ENCODE measurements around the gene VPS33B. TPM values are rescaled to one million over a fixed set of nuclear protein-coding genes. Genes with fewer than 3 reads are reported as not detected.

VPS33B gene
- polyA plus RNA-seq, 1 experiment, result 15.5 TPM

DNA sequence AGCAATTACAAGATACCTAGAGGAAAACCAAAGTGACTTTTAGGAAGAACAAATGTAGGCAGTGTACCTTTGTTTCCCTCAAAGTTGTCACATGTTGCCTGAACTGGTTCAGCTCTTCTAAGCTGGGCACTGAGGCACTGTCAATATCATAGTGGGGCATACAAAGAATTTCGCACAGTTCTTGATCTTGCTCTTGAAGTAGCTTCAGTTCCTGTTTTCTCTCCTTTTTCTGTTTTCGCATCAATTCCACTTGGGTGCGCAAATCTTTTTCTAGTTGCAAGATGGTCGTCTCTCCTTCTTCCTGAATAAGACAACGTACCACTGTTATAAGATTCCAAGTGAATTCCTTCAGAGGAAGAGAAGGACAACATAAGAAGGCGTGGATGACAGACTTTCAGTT, 40.7 kb downstream of the VPS33B start:
- ChIA-PET POLR2A (no interaction called here), CTCF (interaction anchor here (8.5 kb wide), 1 partner anchor 25 kb away, joined by 84 read pairs; the partner anchor contains the start of gene RCCD1)
- no peaks in the 10 kb centered on the region for H3K36me3 ChIP-seq (ENCODE audit: control insufficient read depth, insufficient read depth, low read length)
- H3K4me3 ChIP-seq (ENCODE audit: low read depth, low read length), result no peak overlapping the region
- H3K27me3 ChIP-seq (ENCODE audit: control insufficient read depth, insufficient read depth, low read length), result no peaks in the 10 kb centered on the region
- TF ChIP-seq, protein P1, sequence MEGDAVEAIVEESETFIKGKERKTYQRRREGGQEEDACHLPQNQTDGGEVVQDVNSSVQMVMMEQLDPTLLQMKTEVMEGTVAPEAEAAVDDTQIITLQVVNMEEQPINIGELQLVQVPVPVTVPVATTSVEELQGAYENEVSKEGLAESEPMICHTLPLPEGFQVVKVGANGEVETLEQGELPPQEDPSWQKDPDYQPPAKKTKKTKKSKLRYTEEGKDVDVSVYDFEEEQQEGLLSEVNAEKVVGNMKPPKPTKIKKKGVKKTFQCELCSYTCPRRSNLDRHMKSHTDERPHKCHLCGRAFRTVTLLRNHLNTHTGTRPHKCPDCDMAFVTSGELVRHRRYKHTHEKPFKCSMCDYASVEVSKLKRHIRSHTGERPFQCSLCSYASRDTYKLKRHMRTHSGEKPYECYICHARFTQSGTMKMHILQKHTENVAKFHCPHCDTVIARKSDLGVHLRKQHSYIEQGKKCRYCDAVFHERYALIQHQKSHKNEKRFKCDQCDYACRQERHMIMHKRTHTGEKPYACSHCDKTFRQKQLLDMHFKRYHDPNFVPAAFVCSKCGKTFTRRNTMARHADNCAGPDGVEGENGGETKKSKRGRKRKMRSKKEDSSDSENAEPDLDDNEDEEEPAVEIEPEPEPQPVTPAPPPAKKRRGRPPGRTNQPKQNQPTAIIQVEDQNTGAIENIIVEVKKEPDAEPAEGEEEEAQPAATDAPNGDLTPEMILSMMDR (IDR thresholded peaks at IDR 0.05; ENCODE audit: insufficient read depth, low read depth, low read length), result no peak
- no peak for DNase-seq (ENCODE audit: low read depth)

DNA sequence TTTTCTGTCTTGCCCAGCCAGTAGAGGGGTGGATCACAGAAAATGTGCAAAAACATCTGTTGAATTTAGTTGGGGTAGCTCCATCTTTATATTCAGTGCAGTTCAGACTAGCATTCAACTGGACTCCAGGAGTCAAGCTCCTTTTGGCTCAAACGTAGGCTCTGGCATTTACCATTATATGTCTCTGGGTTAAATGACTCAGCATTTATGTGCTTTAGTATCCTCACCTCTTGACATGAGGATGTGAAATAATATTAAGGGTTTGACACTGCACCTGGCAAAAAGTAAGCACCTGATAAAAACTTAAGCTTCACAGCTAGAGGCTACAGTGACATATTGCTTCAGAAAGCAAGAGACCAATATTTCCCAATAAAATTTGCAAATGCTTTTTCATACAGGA, 42.8 kb downstream of the VPS33B start:
- Histone ChIP-seq H3K36me3 (ENCODE audit: control insufficient read depth, insufficient read depth, low read length) (no peaks in the 10 kb centered on the region), H3K4me3 (ENCODE audit: low read depth, low read length) (no peak overlapping the region), H3K27me3 (ENCODE audit: control insufficient read depth, insufficient read depth, low read length) (no peaks in the 10 kb centered on the region)
- no peak for DNase-seq (ENCODE audit: low read depth)
- ChIA-PET CTCF (interaction anchor here (0.8 to 4.2 kb wide), 4 partner anchors 19 to 48 kb away, joined by 3 to 25 read pairs (median 6); partner anchors contain the start of gene UNC45A), POLR2A (no interaction called here)
- TF ChIP-seq, protein P1 (IDR thresholded peaks at IDR 0.05; ENCODE audit: insufficient read depth, low read depth, low read length), result no peak

DNA sequence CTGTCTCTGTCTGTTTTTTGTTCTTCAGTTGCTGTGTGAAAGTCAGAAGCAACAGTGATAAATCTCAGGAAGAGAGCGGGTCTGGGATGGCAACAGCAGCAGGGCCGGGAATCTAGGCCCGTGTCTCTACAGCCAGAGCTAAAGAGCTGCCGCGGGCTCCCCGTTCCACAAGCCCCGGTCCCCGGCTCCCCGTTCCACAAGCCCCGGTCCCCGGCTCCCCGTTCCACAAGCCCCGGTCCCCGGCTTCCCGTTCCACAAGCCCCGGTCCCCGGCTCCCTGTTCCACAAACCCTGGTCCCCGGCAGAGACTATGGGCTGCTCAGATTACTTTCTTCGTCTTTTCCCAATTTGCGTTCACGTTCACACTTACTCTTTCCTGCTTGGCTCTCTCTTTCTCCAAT, 48.2 kb downstream of the VPS33B start:
- ChIA-PET CTCF (no interaction called here), POLR2A (no interaction called here)
- Histone ChIP-seq H3K4me3 (ENCODE audit: low read depth, low read length) (no peak overlapping the region), H3K36me3 (ENCODE audit: control insufficient read depth, insufficient read depth, low read length) (peaks cover 2% of the 10 kb centered on the region), H3K27me3 (ENCODE audit: control insufficient read depth, insufficient read depth, low read length) (no peaks in the 10 kb centered on the region)
- TF ChIP-seq, protein P1 (IDR thresholded peaks at IDR 0.05; ENCODE audit: insufficient read depth, low read depth, low read length), result no peak
- DNase-seq (ENCODE audit: low read depth), result no peak

DNA sequence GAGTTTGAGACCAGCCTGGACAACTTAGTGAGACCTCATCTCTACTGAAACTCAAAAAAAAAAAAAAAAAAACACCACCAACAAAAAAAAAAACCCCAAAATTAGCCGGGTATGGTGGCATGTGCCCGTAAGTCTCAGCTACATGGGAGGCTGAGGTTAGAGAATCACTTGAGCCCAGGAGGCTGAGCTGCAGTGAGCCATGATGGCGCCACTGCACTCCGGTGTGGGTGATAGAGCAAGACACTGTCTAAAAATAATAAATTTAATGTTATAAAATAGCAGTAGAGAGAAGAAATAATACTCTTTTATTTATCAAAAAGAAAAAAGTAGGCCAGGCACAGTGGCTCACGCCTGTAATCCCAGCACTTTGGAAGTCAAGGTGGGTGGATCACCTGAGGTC, 50.3 kb downstream of the VPS33B start:
- ChIA-PET CTCF (interaction anchor here (1.0 kb wide), 1 partner anchor 15 kb away, joined by 9 read pairs; no protein-coding TSS in a partner anchor), POLR2A (no interaction called here)
- DNase-seq (ENCODE audit: low read depth), result no peak
- H3K36me3 ChIP-seq (ENCODE audit: control insufficient read depth, insufficient read depth, low read length), result peaks cover 2% of the 10 kb centered on the region
- TF ChIP-seq, protein P1 (IDR thresholded peaks at IDR 0.05; ENCODE audit: insufficient read depth, low read depth, low read length), result no peak
- H3K27me3 ChIP-seq (ENCODE audit: control insufficient read depth, insufficient read depth, low read length), result no peaks in the 10 kb centered on the region
- H3K4me3 ChIP-seq (ENCODE audit: low read depth, low read length), result no peak overlapping the region

DNA sequence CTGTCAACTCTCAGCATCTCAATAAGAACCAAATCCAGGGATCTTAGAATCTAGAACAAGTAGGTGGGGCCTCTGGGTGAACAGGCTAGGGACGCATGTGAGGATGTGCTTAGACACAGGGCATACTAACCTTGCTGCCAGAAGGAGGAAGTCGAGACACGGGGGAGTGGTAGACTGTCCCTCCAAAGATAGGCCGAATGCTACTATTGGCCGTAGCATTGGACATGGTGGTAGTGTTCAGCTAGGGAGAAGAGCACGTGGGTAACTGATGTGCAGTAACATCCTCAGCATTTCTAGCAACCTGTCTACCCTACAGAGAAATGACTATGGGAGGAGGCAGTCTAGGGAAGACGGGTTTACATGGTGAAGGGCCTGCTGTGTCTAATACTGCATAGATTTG, 52.1 kb downstream of the VPS33B start:
- DNase-seq (ENCODE audit: low read depth), result no peak
- TF ChIP-seq, protein P1 (IDR thresholded peaks at IDR 0.05; ENCODE audit: insufficient read depth, low read depth, low read length), result no peak
- CTCF ChIA-PET, result interaction anchor here (0.6 to 1.8 kb wide), 3 partner anchors 10 to 541 kb away, joined by 4 to 6 read pairs (median 4); no protein-coding TSS in a partner anchor
- Histone ChIP-seq H3K27me3 (ENCODE audit: control insufficient read depth, insufficient read depth, low read length) (no peaks in the 10 kb centered on the region), H3K36me3 (ENCODE audit: control insufficient read depth, insufficient read depth, low read length) (peaks cover 5% of the 10 kb centered on the region), H3K4me3 (ENCODE audit: low read depth, low read length) (no peak overlapping the region)
- POLR2A ChIA-PET, result no interaction called here

Data from BJ (cell line).